HG03045 (cell line): Measurements from ENCODE around the gene PAPPA2.

Experiments used
- ATAC-seq: cut with Tn5 transposase; IDR thresholded peaks from one replicate; pipeline ENCODE4 v1.9.1; 2021; ENCODE audit warnings: mild to moderate bottlenecking, moderate library complexity; ENCODE audit not compliant: unreplicated experiment

Gene PAPPA2

DNA sequence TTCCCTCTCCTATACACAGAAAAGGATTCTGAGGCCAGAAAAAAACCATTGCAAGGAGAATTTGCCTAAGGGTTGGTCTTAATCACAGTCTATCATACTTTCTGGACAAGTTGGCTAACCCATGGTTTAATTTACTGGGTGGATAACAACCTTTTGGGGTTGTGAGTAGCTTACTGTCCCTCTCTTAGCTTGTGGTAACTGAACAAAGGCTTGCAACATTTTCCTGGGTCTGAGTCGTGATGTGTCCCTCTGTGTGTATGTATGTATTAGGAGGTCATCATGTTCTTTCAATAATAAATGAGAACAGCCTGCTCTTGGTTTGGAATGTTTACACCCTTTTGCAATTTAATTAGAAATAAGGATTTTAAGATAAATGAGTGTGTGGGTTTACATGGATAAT, 36.7 kb downstream of the PAPPA2 start:
- no peak for ATAC-seq

DNA sequence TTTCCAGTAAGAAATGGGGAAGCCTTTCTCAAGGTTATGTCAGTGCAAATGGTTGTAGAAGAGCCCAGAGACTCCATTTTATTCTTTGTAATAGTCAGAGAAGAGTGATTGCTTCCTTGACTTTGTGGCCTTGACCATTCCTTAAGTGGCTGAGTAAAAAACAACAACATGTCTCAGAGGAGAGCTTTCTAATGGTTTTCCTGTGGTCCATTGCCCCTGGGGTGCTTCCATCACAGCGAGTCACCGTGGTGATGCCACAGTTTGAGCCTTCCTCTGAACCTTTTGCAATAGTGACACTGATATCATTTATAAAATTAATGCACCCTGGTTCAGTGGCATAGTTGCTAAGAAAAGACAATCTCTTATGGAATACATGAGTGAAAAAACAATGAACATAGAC, 38.6 kb downstream of the PAPPA2 start:
- no peak for ATAC-seq

DNA sequence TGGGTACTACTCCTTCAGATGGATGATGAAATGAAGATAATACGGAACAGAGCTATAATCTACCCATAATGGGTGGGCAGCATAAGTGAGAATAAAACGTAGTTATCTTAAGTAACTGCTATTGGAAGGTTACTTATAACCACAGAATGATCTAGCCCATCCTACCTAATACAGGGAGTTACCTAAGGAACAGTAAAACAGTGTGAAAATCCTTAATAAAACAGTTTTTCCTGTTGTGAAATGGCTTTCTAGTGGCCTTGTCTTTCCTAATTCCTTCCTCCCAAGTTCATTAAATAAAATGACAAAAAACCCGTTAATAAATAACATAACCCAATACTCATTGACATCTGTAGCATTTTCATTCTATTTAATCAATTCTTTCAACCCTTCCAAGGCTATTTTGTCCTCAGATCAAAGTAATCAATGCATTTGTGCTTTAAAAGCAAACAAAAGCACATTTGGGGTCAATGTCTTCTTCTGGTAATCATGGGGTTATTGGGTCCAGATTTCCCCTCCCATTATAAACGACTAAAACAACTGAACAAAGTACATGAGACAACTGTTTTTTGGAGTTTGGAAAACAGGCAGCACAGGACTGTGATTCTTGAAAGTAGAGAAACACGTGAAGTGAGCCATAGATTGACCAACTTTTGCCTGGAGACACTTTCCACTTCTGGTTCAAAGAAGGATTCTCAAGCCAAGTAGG, 42.0 kb downstream of the PAPPA2 start:
- no peak for ATAC-seq

DNA sequence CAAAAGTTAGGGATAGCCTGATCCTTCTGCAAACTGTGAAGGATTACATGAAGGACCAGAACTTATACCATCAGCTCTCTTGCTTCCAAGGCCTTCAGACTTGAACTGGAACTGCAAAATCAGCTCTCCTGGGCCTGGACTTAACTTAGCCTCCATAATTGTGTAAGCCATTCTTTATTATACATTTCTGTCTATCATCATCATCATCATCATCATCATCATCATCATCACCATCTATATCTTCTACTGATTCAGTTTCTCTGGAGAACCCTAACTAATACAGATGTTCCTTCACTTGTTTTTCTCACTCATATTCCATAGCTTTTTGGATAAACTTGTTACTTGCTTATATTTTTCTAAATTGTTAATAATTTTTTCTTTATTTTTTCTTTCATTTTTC, 50.0 kb downstream of the PAPPA2 start:
- ATAC-seq, result no peak

DNA sequence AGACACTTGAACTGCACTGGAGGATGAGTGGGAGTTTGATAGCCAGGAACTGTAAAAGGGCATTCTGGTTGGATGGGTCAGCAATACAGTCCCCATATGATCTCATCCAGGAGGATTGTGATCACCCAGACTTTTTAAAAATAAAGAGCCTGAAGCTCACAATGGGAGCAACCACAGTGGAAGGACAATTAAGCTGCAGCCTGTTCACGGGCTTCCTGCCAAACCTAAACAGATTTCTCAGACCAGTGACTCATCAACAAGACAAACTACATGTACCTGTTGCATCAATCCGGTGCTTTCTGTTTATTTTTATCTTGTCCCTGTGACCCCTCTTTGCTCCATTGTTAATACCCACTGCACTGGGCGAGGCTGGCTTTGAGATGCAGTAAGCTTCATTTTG, 52.3 kb downstream of the PAPPA2 start:
- ATAC-seq, result no peak

DNA sequence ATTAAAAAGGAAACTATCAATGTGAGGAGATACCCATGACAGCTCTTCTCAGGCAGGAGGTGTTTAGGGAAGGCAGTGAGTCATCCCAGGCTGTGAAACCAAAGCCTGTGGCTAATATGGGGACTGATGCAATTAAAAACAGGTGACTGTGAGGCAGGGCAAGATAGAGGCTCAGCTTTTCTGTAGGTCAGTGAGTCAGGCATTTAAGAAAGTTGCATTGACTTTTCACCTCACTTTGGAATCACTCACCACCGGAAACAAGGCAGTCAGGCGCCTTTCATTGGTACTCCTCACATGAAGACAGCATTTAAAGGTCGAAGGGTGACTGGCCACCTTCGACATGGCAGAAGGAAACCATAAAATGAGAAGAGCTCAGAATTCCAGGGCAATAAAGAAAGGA, 54.5 kb downstream of the PAPPA2 start:
- no peak for ATAC-seq

DNA sequence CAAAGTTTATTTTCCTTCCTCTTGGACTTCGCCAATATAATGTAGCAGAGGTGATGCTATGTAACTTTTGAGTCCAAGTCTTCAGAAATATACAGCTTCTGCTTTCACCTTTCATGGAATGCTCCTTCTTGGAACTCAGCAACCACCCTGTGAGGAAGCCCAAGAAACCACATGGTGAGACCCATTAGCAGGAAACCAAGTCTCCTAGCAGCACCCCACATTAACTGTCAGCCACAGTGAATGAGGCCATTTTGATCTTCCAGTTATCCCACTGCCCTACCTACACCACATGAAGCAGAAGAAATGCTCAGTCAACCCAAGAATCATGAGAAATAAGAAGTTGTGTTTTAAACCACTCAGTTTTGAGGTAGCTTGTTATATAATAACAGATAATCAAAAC, 58.2 kb downstream of the PAPPA2 start:
- no peak for ATAC-seq

DNA sequence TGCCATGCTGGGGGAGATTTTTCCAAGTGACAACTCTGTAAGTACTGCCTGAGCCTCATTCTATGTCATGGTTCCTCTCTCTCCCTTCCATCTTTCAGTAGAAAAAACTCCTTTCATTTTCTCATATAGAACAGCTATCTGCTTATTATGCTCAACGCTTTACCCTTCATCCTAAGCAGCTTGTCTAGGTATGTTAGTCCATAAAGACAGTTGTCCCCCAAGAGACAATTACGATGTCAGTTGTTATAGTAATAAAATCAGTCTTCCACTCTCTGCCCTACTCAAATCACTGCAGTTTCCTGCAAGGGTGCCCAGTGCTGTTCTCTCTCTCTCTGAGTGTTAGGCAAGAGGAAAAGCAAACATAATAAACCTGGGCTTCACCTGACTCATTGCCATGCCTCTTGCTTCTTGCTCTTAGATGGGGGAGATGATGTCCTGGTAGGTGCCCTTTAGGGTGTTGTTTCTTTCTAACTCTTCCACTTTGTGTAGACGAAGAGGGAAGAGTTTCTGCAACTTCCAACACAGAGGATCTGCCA, 59.4 kb downstream of the PAPPA2 start:
- ATAC-seq, result no peak

DNA sequence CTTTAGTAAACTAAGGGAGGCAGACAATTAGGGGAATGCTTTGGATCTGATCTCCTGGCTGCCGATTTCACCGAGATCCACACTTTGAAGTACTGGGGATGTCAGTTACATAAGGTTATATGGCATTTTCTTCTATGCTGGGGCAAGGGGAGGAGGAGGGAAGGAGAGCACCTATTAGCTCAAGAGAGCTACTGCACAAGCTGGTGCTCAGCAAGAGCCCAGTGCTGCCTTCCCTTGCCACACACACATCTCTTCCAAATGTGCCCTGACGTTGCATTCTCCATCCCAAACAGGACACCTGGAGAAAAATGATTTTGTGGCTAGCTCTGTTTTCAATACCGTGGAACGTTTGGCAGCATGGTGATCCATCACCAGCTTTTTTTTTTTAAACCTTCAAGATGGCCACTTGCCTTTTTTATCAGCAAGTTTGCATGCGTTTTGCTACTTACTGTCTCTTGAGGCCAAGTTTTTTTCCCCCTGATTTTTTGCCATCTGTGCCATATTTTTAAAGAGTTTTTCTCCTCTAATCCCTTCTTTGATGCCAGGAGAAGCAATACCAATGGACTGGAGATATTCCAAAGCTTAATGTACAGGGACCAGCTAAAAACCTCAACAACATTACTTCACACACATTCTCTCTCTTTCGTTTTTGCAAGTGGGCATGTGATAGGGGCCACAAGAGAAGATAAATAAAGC, 66.6 kb downstream of the PAPPA2 start:
- ATAC-seq, result no peak

DNA sequence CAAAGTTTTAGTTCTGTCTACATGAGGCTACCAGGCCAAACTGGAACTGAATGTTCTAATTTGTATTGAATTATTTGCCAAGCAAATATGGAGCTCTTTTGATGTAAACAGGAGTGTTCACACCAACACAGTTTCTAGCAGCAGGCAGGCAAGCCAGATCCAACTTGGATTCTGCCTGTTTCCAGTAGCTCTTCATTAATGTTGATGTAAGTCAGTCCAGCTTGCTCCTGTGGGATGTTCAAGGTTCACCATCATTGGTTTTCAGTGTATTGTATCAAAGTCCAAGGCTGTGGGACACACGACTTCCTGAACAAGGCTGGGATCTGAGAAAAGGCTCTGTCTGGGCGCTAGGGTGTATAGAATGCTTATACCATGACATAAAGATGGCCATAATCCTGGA, 68.1 kb downstream of the PAPPA2 start:
- no peak for ATAC-seq

DNA sequence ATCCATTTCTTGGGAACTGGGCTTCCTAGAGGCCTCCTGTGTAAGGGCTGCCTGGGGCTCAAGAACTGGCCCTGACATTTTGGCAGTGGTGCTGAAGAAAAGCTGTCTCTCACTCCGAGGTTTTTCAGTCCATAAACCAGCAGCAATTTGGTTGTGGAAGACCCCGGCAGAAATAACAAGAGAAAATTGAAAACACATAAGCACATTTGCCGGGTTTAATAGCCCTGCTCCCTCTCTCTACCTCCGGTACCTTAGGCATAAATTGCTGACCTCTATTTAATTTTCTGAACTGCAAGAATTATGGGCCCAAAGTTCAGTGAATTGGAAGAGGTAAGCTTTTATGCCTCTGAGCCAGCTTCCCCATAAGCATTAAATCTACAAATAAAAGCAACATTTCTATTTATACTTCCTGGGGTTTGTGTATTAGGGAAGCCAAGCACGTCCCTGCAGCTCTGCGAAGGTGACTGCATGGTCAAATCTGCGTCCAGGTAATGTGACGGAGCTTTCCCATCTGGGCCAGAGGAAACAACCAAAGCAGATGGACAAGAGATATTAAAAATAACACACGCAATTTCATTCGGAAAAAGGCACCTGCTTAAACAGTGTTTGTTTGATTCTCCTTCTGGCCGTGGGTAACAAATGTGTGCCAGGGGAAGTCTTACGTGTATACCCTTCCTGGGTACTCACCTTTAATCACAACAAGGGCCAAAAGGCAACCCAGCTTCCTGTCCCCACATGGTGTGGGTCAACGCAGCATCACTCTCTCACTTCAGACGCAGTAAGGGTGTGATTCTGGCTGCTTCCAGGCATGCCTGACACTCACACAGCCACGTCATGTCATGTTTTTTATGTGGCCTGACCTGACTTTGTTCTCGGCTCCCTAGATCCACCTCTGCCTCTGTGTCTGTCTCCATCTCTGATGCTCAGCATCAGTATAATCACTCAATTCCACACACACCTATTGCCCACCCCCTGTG, 69.2 kb downstream of the PAPPA2 start:
- no peak for ATAC-seq

DNA sequence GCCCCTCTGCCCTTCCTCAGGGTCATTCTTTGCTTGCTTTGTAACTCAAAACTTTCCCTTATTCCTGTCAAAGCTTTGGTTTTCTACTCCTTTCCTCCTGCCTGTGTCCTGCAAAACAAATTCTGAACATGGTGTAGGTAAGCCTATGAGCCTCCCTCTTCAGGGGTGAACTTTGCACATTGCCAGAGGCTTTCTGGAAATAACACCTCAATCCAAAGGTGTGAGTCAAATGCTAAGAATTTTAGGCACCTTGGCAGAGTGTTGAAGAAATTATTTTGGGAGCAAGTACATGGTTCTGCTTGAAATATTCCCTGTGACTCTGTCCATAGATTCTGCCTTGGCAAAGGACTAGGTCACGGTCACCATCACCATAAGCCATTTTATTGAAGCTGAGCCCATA, 70.0 kb downstream of the PAPPA2 start:
- ATAC-seq, result no peak

DNA sequence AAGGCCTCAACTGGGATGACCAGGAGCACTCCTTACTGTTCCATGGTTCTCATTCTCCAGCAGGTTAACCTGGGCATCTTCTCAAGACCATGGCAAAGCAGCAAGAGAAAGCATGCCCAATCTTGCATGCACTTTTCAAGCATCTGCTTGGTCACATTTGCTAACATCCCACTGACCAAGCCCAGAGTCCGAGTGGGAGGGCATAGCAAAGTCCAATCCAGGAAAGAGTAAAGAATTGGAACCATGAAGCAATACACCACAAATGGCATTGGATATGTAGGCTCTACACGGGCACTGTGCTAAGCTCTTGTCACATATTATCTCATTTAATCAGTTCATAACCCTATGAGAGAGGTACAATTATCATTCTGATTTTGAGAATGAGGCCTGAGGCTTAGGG, 73.6 kb downstream of the PAPPA2 start:
- no peak for ATAC-seq

DNA sequence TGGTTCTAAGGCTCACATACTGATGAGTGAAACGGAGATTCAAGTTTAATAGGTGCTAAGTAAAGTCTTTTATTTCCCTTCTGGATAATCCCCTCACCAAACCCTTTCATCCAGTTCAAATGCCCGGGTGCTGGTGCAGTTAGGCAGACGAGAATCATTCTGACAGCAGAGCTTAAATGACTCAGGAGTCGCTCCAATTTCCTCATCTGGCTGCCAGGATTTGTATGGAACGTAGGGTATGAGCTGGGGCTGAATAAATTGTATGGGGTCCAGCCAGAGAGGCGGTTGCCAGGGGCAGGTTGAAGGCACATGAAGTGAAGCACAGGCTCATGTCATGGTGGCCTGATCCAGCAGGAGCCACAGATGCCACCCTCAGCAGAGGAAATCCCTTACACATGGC, 76.0 kb downstream of the PAPPA2 start:
- ATAC-seq, result no peak

DNA sequence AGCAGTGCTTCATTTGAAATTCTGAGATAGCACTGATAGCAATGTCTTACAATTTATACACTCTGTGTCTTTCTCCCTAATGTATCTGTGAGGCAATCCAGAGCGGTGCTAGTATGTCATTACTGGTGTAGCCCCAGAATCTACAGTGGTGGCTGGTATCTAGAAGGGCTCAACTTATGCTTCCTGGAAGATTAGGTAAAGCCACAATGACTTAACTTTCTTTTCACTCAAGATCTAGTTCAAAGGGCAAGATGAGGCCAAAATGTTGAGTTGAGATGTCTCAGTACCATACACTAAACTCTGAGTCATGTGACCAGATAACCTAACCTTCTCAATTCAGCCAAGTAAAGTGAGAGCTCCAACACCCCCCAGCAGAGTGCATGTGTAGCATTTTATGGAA, 77.5 kb downstream of the PAPPA2 start:
- no peak for ATAC-seq

DNA sequence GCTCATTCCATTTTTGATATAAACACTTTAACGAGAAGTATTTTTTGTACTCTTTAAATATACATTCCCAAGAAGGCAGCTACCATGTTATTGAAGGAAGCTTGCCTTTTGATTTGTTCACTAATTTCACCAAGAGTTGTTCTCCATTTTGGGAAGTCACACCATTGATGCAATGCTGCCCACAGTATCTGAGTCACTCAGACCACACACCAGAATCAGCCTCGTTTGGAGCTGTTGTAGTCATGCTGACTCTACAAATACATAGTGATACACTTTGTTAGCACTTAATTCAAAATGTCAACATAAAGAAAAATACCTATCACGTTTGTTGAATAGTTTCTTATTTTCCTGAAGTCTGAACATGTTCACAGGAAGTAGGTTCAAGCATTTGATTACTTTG, 78.7 kb downstream of the PAPPA2 start:
- no peak for ATAC-seq

DNA sequence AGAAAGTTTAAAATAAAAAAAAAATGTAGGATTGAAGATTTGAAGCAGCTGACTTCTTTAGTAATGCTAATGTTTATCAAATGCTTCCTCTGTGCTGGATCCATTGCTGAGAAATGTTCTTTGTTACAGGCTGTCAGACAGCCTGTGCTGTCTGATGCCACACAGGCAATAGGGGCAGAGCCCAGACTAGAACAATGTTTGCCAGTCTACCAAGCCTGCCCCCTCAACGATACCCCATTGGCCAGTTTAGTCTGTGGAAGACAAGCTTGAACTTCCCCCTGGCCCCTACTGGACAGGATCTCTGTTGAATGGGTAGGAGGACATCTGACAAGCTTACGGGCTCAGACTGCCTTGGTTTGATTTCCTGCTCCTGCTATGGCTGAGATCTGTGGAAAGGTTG, 79.4 kb downstream of the PAPPA2 start:
- no peak for ATAC-seq

DNA sequence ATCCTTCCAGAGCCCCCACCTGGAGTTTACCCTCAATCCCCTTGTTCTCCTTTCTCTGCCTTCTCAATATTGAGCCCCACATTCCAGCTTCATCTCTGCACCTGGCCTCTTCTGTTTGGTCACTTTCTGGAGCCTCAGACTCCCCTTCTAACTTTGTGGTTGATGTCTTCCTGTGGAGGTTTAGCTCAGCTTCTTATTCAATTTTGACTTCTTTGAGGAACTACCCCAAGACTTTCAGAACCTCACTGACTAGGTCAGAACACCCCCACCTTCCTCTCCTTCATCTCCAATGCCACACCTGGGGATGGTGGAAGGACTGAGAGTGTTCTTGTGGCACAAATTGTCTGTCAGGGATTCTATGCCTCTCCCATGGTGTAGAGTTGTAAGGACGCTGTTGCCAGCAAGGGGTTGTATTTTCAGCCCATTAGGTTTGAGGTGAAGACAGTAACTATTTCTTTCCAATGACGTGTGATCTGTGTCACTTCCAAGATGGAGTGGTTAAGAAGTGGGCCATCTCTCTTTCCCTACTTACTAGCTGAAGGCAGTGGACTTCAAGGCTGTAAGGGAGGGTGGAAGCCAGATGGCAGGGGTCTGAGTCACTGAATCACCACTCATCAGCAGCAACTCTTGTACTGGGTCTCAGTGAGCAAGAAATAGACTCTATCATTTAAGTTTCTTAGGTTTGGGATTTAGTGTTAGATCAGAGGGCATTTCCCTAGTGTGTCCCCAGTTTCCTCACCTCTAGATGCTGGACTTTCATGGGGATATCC, 80.6 kb downstream of the PAPPA2 start:
- no peak for ATAC-seq

DNA sequence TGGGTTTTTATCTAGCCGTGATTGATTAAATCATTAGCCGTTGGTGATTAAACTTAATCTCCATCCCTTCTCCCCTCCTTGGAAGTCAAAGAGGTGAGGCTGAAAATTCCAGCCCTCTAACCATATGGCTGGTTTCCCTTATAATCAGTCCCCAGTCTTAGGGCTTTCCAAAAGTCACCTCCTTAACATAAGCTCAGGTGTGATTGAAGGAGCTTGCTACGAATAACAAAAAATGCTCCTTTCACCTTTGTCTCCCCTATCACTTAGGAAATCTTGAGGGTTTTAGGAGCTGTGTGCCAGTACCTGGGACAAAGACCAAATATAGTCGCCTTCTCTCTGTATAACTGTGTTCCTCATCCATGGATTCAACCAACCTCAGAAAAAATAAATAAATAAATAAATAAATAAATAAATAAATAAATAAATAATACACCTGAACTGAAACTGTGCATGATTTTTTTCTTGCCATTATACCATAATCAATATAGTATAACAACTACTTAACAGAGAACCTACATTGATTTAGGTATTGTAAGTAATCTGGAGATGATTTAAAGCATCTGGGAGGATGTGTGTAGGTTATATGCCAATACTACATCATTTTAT, 82.2 kb downstream of the PAPPA2 start:
- ATAC-seq, result no peak

DNA sequence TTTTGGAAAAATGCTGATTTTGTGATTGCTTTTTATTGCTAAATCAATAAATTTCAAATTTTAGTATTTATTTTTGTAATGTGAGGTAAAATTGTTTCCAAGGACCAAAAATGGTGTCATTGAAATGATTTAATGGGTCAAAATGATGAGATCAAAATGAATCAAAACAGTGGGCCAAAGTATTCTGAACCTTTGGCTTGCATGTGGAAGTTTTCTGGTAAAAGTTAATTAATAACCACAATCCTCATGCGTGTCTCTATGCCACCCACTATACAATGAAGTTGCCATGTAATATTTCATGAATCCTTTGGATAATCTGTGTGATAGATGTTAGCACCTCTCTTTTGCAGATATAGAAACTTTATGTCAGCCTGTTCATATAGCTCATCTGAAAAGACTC, 83.8 kb downstream of the PAPPA2 start:
- ATAC-seq, result no peak
